ENCODE results near the gene MYOM1.
"Not testable (repeated sequence)": the region's sequence is repeated elsewhere in the genome, so short reads cannot be mapped to it uniquely, and the experiment has no call there.

Gene MYOM1

DNA sequence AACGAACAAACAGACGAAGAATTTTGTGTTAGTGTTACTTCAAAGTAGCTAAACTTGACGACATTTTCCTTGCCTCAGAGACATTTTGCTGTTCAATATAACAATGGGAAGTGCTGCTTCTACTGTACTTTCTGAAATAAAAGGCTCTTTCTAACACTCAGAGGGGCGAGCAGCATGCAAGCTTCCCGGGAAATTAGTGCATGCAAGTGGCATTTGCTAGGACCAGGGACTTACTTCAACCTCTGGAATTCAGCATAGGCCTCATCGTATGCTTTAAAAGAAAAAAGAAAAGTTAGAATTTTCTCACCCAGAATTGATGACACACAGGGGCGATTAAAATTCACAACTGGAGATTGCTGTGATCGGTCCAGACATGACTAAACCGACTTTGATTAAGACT lies 144.3 kb downstream of the MYOM1 start:
- DNase-seq = no peak

DNA sequence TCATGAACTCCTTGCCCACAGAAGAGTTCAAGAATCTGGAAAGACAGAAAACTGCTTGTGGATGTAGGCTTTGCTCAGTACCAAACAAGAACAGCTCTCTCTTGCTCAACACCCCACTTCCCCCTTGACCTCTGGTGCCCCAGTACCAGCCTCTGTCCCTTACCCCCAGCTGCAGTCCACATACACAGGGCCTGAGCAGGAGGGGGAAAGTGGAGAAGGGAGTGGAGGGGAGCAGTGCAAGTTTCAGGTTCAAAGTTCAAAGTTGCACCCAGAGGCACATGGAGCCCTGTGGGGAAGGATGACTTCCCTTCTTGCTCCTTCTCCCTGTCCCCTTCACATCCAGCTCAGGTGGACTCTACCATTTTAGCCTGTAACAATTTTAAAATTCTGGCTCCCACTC lies 145.7 kb downstream of the MYOM1 start:
- no peak for DNase-seq

DNA sequence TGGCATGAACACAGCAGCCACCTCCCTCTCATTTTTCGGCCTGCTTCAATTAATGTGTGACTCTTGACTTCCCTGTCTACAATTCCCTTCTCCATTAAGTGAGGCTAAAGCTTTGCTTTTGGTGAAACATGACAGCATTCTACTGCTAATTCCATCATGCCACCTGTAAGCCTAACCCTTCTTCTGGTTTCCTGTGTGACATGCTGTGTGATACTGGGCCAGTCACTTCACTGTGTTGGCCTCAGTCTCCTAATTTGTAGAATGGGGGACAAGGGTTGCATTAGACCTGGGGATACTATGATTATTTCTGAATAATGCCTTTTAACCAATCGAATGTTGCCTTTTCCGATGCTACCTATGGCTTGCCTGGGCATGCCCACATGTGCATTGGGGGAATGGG lies 146.4 kb downstream of the MYOM1 start:
- not testable (repeated sequence) for DNase-seq

DNA sequence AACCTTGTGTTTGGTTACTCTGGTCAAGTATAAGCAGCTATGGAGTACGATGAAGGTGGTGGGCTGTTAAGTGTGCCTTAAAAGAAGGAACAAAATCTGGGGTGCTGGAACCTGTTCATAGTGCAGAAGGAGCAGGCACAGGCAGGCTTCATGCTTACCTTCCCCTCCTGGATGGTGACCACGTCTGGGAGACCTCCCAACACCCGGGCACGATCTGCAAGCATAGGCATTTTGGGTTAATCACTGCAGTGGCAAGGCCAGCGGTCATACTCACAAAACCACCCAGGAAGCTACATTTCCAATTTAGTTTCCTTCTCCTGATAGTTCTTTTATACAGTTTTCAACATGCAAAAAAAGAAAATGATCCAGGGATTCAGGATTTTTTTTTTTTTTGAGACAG lies 148.1 kb downstream of the MYOM1 start:
- no peak for DNase-seq

DNA sequence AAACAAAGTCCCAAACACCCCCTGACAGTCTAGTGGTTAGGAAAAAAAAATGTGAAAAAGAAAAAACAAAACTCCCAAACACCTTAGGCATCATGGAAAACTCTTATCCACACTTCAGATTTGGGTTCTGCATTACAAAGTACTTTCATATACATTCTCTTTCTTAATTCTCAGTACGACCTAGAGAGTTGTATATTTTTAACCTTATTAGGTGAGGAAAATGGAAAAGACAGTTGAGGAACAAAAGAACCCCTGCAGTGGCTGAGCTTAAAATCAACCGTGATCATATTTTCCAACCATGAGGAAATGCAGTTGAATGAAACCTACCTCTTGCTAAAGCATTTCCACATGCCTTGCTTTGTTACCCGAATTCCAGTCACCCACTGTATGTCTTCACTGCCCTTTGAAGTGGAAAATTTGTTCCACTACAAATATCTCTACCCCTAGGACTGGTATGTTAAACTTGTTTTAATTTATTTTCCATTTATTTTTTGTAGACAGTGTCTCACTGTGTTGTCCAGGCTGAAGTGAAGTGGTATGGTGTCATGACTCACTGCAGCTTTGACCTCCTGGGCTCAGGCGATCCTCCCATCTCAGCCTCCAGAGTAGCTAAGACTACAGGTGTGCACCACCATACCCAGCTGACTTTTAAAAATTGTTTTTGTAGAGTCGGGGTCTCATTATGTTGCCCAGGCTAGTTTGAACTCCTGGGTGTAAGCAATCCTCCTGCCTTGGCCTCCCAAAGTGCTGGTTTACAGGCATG lies 149.9 kb downstream of the MYOM1 start:
- no peak for DNase-seq

DNA sequence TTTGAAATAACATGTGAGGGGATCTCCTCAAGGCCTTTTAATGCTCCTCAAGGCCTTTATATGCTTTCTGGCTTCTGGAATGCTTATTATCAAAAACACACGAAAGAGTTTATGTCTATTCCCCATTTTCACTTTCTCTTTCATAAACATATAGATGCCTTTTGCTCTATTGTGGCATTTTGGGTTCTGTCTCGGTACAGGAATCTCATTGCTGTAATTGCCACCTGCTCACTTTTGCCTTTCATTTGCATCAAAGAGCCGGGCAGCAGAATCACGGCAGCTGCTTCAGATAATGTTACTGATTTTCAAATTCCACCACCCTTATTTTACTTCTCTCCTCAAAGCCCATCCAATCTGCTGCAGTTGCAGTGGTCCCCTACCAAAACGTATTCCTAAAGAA lies 152.0 kb downstream of the MYOM1 start:
- DNase-seq = no peak

DNA sequence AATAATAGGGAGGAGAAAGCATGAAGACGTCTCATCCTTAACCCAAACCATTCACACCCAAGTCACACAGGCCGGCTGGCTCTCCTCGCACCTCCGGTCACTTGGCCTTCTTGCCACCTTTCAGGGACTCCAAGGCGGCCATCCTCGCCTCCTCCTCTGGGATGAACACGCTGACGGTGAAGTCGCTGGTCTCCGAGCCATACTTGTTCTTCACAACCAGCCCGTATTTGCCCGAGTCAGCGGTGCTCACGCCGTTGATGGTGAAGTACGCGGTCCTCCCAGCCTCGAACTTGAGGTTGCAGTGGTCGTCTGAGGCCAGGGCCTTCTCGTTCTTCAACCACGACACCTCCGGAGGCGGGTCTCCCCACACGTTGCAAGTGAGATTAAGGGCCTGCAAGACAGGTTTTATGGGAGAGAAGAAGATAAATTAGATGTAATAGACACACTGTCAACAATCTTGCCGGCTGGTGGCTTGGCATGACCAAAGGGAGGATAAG lies 152.6 kb downstream of the MYOM1 start:
- DNase-seq = no peak

DNA sequence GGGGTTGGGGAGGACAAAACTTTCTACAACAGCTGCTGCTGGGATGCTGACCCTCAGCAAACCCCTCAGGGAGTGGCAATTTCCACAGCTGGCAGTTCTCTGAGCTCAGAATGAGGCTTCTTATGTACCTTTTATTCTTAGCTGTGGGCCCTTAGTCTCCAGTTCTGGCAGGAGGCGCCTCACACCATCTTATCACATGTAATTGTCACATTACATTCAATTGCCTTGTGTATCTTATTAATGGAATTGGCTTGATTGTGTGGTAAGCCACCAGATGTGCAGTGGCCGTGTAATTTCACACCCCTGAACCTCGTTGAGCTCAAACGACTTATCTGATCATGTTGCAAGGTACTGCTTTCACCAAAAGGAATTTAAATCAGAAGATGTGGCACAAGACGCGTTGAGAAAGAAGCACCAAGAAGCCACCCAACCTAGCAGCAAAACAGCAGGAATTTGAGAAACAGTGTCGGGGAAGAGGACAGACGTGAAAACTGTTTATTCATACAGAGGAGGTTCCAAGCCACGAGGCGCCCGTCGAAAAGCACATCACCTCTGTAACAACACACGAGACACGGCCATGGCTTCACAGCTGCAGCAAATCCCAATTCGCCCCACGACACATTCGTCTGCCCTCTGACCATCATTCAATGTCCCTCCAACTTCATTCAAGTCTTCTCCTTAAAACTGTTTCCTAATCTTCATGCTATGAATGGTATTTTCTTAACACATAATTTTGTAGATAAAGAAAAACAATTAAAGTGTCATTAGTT lies 153.2 kb downstream of the MYOM1 start:
- DNase-seq = peak; percentile 25

DNA sequence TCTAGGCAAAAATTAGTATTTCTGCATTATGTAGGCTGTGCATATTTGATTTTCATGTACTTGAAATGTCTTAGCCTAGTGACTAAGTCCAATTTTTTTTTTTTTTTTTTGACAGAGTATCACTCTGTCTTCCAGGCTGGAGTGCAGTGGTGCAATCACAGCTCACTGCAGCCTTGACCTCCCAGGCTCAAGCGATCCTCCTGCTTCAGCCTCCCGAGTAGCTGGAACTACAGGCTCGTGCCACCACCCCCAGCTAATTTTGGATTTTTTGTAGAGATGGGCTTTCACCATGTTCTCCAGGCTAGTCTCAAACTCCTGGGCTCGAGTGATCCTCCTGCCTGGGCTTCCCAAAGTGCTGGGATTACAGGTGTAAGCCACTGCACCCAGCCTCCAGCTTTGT lies 156.0 kb downstream of the MYOM1 start:
- DNase-seq = not testable (repeated sequence)

DNA sequence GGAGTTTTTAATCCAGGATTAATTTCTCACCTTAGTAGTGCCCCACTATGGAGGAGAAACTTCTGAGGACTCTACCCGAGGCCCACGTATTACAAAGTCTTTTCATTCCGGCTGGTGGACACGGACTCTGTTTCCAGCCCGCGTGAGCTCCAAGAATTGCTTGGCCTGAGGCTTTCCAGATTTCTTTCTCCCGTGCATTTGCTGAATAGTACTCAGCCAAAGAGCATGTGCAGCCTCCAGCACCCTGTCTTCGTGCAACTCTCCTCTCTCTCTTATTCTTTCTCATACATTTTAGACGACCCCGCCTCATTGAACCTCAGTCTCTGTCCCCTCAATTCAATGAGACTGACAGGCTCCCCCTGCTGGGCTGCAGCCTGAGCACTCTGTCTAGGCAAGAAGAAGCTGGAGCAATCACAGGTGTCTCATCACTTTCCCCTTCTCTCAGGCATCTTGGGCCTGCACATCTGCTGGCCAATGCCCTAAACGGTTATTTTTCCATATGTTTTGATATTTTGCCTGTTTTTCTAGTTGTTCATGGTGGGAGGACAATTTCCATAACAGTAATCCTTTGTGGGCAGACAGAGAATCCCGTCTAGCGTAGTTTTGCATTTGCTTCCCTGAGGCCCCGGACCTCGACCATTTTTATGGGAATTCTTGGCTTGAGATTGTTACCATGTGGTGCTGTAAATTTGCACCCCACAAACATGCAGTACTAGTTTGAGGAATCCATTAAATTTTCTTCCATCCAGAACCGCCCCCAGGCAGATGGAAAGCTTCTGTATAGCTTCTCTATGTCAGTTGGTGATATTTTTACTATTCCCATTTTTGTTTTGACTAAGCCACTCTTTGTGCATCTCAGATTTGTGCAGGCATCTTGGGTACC lies 156.7 kb downstream of the MYOM1 start:
- peak; percentile 77 for DNase-seq

DNA sequence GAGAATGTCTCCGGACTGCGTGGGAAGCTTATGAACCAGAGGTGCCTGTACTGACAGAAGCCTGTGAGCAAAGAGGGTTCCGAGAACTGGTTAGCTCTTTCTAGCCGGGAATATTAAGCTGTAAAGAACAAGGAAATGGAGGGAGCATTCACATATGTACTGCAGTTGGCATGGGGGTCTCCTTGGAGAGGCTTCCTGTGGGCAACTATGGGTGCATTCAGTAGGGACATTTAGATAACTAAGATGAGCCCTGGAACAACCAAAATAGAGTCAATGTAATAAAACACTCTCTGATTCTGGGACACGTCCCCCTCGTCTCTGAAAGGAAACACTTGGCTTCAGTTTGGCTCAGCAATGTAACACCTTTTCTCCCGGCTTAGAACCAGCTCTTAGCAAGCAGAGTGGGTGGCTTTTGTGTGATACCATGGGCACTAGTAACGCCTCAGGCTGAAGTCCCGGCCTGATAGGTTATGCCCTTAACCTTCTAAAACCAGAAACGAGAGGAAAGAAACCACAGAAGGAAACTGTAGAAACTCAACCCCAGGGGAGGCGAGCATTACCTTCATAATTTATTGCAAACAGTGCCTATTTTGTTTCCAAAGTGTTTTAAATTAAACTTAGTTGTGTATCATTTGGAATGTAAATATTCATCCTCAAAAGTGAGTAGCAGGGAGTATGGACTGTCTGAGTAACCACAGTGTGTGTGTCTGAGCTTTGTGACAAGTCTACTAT lies 158.0 kb downstream of the MYOM1 start:
- peak; percentile 38 for DNase-seq

DNA sequence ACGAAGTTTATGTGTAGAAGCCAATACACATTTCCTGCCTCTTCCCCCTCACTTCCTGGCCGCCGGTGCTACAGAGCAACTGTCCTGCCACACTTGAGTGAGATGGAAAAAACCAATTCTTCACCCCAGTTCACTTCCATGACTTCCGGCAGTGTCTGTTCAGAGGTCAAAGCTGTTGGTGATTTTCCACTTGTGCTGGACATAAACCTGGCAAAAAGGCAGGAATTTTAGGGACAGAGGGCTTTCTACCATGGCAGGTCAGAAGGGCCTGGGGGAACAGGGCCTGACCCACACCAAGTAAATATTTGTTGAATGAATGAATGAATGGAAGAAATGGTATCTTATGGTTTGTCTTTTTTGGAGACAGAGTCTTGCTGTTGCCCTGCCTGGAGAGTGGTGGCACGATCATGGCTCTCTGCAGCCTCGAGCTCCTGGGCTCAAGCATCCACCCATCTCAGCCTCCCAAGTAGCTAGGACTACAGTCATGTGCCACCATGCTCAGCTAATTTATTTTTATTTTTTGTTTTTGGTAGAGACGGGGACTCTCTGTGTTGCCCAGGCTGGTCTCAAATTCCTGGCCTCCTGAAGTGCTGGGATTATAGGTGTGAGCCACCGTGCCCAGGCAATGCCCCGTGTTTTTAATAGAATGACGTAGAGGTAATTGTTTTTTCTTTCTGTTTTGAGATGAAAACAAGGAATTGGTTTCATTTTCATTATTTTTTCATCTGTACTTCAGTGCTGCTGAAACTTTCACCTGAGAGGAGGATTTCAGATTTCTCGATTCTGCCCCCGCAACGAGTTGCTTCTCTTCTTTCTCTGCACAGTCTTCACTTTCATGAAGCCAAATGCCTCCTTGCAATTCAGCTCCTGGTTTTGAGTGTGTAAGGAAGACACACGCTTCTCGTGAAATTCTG lies 158.8 kb downstream of the MYOM1 start:
- DNase-seq = no peak

DNA sequence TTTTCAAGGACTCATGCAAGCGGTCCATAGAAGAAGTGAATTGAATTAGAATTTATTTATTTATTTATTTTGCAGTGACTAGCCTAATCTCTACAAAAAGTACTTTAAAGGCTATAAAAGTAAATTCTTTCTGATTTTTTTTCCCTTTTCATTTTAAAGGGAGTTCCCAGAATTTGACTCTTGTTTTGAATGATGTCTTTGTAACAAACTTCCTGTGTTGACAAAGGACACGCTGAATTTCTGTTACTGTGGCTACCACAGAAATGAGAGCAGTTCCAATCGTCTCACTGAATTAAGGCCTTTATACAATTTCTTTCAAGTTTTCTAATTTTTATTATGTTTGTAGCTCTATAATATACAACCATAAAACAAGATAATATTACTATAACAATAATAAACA lies 160.5 kb downstream of the MYOM1 start:
- no peak for DNase-seq

DNA sequence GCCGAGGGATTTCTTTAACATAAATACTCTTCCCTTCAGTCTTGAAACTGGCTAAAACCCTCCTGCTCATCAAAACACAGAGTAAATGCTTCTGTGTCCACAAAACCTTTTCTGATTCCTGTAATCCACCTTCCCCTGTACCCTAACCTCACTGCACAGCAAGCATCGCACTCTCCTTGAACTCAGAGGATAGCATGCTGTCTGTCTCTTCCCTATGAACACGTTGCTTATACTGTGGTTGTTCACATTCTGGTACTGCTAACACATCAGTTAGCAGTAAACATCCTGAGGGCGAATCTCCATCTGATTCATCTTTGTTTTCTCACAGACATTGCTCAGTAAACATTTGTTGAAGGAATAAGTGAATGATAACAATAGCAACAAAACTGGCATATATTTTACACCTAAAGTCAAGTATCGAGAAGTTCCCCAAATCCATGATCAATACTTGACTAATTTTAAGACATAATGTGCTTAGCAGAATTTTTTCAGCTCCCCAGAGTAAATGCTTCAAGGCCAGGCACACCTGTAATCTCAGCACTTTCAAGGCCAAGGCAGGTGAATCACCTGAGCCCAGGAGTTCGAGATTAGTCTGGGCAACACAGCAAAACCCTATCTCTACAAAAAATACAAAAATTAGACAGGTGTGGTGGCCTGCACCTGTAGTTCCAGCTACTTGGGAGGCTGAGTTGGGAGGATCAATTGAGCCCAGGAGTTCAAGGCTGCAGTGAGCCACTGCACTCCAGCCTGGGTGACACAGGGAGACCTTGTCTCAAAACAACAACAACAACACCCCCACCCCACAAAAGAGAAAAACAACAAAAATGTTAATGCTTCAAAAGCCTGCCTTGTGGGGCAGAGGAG lies 161.2 kb downstream of the MYOM1 start:
- no peak for DNase-seq

DNA sequence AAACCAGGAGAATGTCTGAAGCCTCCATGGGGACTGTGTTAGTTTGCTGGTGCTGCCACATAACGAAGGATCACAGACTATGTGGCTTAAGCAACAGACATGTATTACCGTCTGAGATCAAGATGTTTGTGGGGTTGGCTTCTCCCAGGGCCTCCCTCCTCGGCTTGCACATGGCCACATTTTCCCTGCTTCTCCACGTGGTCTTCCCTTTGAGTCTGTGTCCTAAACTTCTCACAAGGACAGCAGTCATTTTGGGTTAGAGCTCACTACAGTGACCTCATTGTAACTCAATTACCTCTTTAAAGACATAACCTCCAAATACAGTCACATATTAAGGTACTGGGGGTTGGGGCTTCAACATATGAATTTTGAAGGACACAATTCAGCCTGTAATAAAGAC lies 162.2 kb downstream of the MYOM1 start:
- no peak for DNase-seq

DNA sequence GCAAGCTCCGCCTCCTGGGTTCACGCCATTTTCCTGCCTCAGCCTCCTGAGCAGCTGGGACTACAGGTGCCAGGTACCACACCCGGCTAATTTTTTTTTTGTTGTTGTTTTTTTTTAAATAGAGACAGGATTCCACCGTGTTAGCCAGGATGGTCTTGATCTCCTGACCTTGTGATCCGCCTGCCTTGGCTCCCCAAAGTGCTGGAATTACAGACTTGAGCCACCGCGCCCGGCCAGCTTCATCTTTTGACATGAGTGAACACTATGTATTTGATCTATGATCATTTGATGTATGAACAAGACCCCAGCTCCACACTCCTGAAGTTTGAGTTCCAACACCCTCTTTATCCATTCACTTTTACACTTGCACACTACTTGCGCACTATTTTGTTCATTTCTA lies 163.5 kb downstream of the MYOM1 start:
- DNase-seq = no peak

DNA sequence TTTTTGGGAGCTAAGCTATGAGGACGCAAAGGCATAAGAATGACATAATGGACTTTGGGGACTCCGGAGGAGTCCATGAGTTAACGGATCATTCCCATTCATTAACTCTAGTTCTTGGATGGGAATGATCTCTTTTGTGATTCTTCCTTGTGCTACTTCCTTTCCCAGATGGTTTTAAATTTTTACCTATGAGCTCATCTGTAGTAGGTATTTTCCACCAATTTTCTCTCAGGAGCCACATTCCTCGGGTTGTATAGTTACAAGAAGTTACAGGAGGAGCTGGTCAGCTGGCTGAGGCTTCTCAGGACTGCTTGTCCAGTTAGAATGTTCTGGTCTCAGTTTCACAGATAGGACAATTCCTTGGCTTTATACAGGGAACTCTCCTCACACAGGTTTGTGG lies 164.0 kb downstream of the MYOM1 start:
- no peak for DNase-seq

DNA sequence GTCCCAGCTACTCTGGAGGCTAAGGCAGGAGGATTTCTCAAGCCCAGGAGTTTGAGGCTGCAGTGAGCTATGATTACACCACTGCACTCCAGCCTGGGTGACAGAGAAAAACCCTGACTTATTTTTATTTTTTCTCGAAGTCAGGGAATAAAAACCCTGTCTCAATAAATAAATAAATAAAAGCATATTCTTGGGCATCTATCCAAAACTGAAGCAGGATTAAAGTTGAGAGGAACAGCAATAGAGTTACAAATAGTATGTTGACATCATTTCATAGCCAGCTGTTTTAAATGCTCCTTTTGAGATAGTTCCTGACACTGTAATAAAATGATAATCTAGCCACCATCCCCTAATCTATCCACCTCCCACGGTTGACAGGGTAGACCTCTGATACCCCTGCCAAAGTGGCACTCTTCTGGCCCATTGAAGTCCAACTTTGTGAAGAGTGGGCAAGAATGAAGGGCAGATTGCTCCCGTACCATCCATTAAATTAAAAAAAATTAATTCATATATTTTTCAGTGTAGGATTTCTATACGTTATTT lies 164.5 kb downstream of the MYOM1 start:
- DNase-seq = no peak

DNA sequence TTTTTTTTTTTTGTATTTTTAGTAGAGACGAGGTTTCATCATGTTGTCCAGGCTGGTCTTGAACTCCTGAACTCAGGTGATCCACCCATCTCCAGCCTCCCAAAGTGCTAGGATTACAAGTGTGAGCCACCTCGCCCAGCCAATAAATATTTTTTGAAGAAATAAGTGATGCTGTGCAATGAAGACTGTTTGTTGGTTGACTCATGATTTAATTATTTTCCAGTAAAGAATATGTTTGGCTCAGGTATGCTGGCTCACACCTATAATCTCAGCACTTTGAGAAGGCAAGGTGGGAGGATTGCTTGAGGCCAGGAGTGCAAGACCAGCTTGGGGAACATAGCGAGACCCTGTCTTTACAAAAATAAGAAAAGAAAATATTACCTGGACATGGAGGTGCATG lies 165.0 kb downstream of the MYOM1 start:
- no peak for DNase-seq

DNA sequence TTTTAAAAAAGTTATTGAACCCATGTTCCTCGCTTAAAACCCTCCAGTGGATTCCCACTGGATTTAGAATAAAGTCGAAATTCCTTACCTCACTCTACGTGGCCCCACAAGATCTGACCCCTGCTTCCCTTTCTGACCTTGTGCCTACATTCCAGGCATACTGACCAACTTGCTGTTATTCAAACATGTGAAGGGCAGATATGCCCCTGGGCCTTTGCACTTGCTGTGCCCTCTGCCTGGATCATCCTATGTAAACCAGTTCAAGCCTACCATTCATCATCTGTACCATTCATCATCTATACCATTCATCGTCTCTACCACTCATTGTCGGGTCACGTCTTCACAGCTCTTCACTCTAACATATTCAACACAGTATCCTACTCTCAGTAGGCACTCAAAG lies 165.6 kb downstream of the MYOM1 start:
- DNase-seq = no peak

Measured in hematopoietic multipotent progenitor cell treated with erythropoietin and hydrocortisone succinate and interleukin-3 and kit ligand, for 6 days (in vitro differentiated cells).